ENCODE data around the gene RGS3. TPM values are rescaled to one million over a fixed set of nuclear protein-coding genes. Genes with fewer than 3 reads are reported as not detected.
A peak's percentile ranks its signal among the peaks of the same experiment; 100 is the strongest.

Gene RGS3
- total and polyA plus RNA-seq, 2 of the 13 experiments (the other 11 are each of a cell fraction or from before 2014, with no cell fraction given), result 17.1 to 28.8 TPM

DNA sequence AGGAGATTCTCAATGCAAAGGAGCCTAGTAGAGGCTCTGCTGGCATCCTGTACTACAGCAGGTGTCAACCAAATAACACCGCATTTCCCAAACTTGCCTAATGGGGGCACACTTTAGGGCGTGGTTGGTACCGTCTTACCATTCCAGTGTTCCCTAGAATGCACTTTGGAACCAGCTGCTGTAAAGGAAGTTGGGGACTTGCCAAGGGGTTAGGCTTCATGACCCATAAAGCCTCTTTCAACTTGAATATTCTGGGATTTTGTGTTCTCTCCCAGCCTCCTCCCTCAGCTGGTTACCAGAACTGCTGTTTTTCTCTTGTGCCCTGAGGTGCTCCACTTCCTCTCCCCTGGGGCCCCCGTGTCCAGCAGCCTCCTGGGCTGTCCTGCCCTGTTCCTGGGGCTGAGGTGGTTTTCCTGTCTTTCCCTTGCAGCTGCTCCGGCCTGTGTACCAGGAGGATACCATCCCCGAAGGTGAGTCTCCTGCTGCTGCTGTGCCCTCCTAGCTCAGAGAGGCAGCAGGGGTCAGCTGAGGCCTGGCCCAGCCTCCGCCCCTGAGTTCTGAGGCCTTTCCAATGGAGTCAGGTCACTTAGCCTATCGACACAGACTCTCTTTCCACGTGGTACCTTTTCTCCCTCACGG lies 44.7 kb downstream of the RGS3 start (continued):
- TF ChIP-seq, protein P1, sequence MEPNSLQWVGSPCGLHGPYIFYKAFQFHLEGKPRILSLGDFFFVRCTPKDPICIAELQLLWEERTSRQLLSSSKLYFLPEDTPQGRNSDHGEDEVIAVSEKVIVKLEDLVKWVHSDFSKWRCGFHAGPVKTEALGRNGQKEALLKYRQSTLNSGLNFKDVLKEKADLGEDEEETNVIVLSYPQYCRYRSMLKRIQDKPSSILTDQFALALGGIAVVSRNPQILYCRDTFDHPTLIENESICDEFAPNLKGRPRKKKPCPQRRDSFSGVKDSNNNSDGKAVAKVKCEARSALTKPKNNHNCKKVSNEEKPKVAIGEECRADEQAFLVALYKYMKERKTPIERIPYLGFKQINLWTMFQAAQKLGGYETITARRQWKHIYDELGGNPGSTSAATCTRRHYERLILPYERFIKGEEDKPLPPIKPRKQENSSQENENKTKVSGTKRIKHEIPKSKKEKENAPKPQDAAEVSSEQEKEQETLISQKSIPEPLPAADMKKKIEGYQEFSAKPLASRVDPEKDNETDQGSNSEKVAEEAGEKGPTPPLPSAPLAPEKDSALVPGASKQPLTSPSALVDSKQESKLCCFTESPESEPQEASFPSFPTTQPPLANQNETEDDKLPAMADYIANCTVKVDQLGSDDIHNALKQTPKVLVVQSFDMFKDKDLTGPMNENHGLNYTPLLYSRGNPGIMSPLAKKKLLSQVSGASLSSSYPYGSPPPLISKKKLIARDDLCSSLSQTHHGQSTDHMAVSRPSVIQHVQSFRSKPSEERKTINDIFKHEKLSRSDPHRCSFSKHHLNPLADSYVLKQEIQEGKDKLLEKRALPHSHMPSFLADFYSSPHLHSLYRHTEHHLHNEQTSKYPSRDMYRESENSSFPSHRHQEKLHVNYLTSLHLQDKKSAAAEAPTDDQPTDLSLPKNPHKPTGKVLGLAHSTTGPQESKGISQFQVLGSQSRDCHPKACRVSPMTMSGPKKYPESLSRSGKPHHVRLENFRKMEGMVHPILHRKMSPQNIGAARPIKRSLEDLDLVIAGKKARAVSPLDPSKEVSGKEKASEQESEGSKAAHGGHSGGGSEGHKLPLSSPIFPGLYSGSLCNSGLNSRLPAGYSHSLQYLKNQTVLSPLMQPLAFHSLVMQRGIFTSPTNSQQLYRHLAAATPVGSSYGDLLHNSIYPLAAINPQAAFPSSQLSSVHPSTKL (CRISPR knock-in tag; IDR thresholded peaks at IDR 0.05), result peak; percentile 33; the same call in 1 of the 2 replicates
- TF ChIP-seq ZNF776 (CRISPR knock-in tag; IDR thresholded peaks at IDR 0.05) (no peak), STAG1 (CRISPR knock-in tag; IDR thresholded peaks at IDR 0.05) (peak; percentile 16; the same call in 1 of the 2 replicates), ZNF484 (CRISPR knock-in tag; IDR thresholded peaks at IDR 0.05; ENCODE audit: borderline replicate concordance, low read depth) (no peak), ZNF143 (CRISPR knock-in tag; IDR thresholded peaks at IDR 0.05) (no peak), POGZ (CRISPR knock-in tag; IDR thresholded peaks at IDR 0.05) (0 out of 2 replicates have a peak, but pooled peaks have one; percentile 32), ZNF546 (CRISPR knock-in tag; conservative IDR thresholded peaks at IDR 0.05) (no peak), ZNF720 (CRISPR knock-in tag; IDR thresholded peaks at IDR 0.05) (no peak), SMC3 (IDR thresholded peaks at IDR 0.05; ENCODE audit: low read length) (peak; percentile 22; the same call in 1 of the 2 replicates), SOX6 (IDR thresholded peaks at IDR 0.05) (no peak), SOX6 (CRISPR knock-in tag; IDR thresholded peaks at IDR 0.05) (peak; percentile 41; the same call in 1 of the 2 replicates), ZNF768 (CRISPR knock-in tag; IDR thresholded peaks at IDR 0.05) (peak; percentile 9; the same call in 1 of the 2 replicates)
- TF ChIP-seq, protein P2, sequence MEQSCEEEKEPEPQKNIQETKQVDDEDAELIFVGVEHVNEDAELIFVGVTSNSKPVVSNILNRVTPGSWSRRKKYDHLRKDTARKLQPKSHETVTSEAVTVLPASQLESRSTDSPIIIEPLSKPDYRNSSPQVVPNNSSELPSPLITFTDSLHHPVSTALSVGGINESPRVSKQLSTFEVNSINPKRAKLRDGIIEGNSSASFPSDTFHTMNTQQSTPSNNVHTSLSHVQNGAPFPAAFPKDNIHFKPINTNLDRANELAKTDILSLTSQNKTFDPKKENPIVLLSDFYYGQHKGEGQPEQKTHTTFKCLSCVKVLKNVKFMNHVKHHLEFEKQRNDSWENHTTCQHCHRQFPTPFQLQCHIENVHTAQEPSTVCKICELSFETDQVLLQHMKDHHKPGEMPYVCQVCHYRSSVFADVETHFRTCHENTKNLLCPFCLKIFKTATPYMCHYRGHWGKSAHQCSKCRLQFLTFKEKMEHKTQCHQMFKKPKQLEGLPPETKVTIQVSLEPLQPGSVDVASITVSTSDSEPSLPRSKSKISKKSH (CRISPR knock-in tag; IDR thresholded peaks at IDR 0.05; ENCODE audit: borderline replicate concordance), result no peak
- TF ChIP-seq, protein P3, sequence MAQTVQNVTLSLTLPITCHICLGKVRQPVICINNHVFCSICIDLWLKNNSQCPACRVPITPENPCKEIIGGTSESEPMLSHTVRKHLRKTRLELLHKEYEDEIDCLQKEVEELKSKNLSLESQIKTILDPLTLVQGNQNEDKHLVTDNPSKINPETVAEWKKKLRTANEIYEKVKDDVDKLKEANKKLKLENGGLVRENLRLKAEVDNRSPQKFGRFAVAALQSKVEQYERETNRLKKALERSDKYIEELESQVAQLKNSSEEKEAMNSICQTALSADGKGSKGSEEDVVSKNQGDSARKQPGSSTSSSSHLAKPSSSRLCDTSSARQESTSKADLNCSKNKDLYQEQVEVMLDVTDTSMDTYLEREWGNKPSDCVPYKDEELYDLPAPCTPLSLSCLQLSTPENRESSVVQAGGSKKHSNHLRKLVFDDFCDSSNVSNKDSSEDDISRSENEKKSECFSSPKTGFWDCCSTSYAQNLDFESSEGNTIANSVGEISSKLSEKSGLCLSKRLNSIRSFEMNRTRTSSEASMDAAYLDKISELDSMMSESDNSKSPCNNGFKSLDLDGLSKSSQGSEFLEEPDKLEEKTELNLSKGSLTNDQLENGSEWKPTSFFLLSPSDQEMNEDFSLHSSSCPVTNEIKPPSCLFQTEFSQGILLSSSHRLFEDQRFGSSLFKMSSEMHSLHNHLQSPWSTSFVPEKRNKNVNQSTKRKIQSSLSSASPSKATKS (CRISPR knock-in tag; IDR thresholded peaks at IDR 0.05), result no peak
- TF ChIP-seq, protein P4, sequence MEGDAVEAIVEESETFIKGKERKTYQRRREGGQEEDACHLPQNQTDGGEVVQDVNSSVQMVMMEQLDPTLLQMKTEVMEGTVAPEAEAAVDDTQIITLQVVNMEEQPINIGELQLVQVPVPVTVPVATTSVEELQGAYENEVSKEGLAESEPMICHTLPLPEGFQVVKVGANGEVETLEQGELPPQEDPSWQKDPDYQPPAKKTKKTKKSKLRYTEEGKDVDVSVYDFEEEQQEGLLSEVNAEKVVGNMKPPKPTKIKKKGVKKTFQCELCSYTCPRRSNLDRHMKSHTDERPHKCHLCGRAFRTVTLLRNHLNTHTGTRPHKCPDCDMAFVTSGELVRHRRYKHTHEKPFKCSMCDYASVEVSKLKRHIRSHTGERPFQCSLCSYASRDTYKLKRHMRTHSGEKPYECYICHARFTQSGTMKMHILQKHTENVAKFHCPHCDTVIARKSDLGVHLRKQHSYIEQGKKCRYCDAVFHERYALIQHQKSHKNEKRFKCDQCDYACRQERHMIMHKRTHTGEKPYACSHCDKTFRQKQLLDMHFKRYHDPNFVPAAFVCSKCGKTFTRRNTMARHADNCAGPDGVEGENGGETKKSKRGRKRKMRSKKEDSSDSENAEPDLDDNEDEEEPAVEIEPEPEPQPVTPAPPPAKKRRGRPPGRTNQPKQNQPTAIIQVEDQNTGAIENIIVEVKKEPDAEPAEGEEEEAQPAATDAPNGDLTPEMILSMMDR (CRISPR knock-in tag; IDR thresholded peaks at IDR 0.05), result peak; percentile 45
- TF ChIP-seq, protein P5, sequence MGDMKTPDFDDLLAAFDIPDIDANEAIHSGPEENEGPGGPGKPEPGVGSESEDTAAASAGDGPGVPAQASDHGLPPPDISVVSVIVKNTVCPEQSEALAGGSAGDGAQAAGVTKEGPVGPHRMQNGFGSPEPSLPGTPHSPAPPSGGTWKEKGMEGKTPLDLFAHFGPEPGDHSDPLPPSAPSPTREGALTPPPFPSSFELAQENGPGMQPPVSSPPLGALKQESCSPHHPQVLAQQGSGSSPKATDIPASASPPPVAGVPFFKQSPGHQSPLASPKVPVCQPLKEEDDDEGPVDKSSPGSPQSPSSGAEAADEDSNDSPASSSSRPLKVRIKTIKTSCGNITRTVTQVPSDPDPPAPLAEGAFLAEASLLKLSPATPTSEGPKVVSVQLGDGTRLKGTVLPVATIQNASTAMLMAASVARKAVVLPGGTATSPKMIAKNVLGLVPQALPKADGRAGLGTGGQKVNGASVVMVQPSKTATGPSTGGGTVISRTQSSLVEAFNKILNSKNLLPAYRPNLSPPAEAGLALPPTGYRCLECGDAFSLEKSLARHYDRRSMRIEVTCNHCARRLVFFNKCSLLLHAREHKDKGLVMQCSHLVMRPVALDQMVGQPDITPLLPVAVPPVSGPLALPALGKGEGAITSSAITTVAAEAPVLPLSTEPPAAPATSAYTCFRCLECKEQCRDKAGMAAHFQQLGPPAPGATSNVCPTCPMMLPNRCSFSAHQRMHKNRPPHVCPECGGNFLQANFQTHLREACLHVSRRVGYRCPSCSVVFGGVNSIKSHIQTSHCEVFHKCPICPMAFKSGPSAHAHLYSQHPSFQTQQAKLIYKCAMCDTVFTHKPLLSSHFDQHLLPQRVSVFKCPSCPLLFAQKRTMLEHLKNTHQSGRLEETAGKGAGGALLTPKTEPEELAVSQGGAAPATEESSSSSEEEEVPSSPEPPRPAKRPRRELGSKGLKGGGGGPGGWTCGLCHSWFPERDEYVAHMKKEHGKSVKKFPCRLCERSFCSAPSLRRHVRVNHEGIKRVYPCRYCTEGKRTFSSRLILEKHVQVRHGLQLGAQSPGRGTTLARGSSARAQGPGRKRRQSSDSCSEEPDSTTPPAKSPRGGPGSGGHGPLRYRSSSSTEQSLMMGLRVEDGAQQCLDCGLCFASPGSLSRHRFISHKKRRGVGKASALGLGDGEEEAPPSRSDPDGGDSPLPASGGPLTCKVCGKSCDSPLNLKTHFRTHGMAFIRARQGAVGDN (CRISPR knock-in tag; IDR thresholded peaks at IDR 0.05), result peak; percentile 54
